ENCODE data around the gene RIMS4. TPM values are rescaled to one million over a fixed set of nuclear protein-coding genes. Genes with fewer than 3 reads are reported as not detected.

RIMS4 gene
- total and polyA plus RNA-seq, 2 of the 8 experiments (the other 6 are each of a cell fraction or from before 2014, with no cell fraction given), result 13.3 to 44.2 TPM

GRCh38 chr20:44720621-44720996, 89.7 kb downstream of the RIMS4 start:
- POLR2A ChIA-PET (ENCODE audit: partially characterized antibody), result interaction anchor here (0.7 to 1.2 kb wide), 2 partner anchors 10 to 81 kb away, joined by 3 to 4 read pairs; no protein-coding TSS in a partner anchor

More at GRCh38 chr20:44720621-44720996, 89.7 kb downstream of the RIMS4 start:
- H4K91ac ChIP-seq (replicated peaks; ENCODE audit: insufficient read length, low read length), result no peak overlapping the region
- no peak overlapping the region for H3K56ac ChIP-seq (replicated peaks; ENCODE audit: insufficient read length, low read depth, low read length)
- H3K23me2 ChIP-seq (ENCODE audit: low read depth, low read length), result no peaks in the 10 kb centered on the region
- H2BK12ac ChIP-seq (ENCODE audit: low read depth, low read length), result no peak overlapping the region
- no peak overlapping the region for H3K4me2 ChIP-seq (ENCODE audit: insufficient read depth in 1 of 2, low read depth in 2 of 2, low read length in 2 of 2)
- H2BK120ac ChIP-seq (replicated peaks; ENCODE audit: low read depth, low read length), result no peak overlapping the region
- H4K8ac ChIP-seq (ENCODE audit: extremely low read depth, insufficient read depth, low read length), result no peak overlapping the region
- H2BK20ac ChIP-seq (ENCODE audit: low read length), result no peak overlapping the region
- no peak overlapping the region for H3K27ac ChIP-seq (ENCODE audit: low read depth, low read length)
- WGBS, 2 experiments (ENCODE audit: extremely low coverage in 1 of 2, insufficient coverage in 1 of 2, insufficient read length in 1 of 2, insufficient replicate concordance in 2 of 2, low coverage in 1 of 2, low lambda C conversion rate in 2 of 2, missing lambda C conversion rate in 1 of 2), result 81% methylated on average over 7 of the region's 7 CpGs; no CpG with 5 or more reads in 1 of the 2 experiments
- H3K79me2 ChIP-seq (ENCODE audit: control insufficient read depth in 1 of 2, insufficient read depth in 2 of 2, low read length in 2 of 2), result no peaks in the 10 kb centered on the region
- H3K23ac ChIP-seq (ENCODE audit: insufficient read length), result no peak overlapping the region
- no peak overlapping the region for H2AK5ac ChIP-seq (ENCODE audit: low read depth, low read length)
- no peaks in the 10 kb centered on the region for H4K20me1 ChIP-seq (replicated peaks in 1 of 2; ENCODE audit: control insufficient read depth in 1 of 2, insufficient read depth in 2 of 2, low read length in 2 of 2)
- H3K27me3 ChIP-seq (replicated peaks in 1 of 4; ENCODE audit: control insufficient read depth in 3 of 4, extremely low read depth in 1 of 4, insufficient read depth in 3 of 4, low read length in 3 of 4), result no peaks in the 10 kb centered on the region
- H3K14ac ChIP-seq (ENCODE audit: insufficient read length), result no peak overlapping the region
- H4K5ac ChIP-seq (ENCODE audit: insufficient read length, low read depth, low read length), result no peak overlapping the region
- no peak overlapping the region for H3K9ac ChIP-seq (replicated peaks in 1 of 4; ENCODE audit: extremely low read depth in 1 of 4, low read depth in 3 of 4, low read length in 3 of 4)
- FAIRE-seq, result no peak
- no peaks in the 10 kb centered on the region for H3K36me3 ChIP-seq (ENCODE audit: control insufficient read depth in 2 of 4, insufficient read depth in 4 of 4, low read length in 3 of 4)
- no peak for DNase-seq (ENCODE audit: low read depth in 1 of 2, low spot score in 2 of 2)
- no peaks in the 10 kb centered on the region for H3K9me3 ChIP-seq (ENCODE audit: insufficient read depth in 2 of 2, low read depth in 1 of 2, low read length in 1 of 2)
- TF ChIP-seq CBX5 (IDR thresholded peaks at IDR 0.05; ENCODE audit: low read depth, low read length) (no peak), SAP30 (IDR thresholded peaks at IDR 0.05; ENCODE audit: insufficient read depth, insufficient replicate concordance, low read length) (no peak), ATF2 (IDR thresholded peaks at IDR 0.05; ENCODE audit: low read length) (no peak), ATF3 (IDR thresholded peaks at IDR 0.05; ENCODE audit: insufficient read depth, low read depth, low read length) (no peak), SRF (IDR thresholded peaks at IDR 0.05; ENCODE audit: low read depth, low read length) (no peak), BRCA1 (IDR thresholded peaks at IDR 0.05; ENCODE audit: low read depth, low read length) (no peak), KDM1A (IDR thresholded peaks at IDR 0.05; ENCODE audit: borderline replicate concordance, low read length) (no peak), ASH2L (IDR thresholded peaks at IDR 0.05; ENCODE audit: low read length) (no peak), TCF12 (IDR thresholded peaks at IDR 0.05; ENCODE audit: low read depth, low read length) (no peak)
- peaks cover 0 to 3% (median 0%) of the 10 kb centered on the region in 4 experiments; a peak in 1 of 7 replicates for H3K4me1 ChIP-seq (replicated peaks in 1 of 4; ENCODE audit: control insufficient read depth in 3 of 4, insufficient read depth in 4 of 4, low read length in 3 of 4)
- no peak overlapping the region for H3K18ac ChIP-seq (ENCODE audit: extremely low read depth, low read length)
- CTCF ChIA-PET (ENCODE audit: partially characterized antibody), result interaction anchor here (2.4 to 20.4 kb wide), 4 partner anchors 9 to 36 kb away, joined by 13 to 180 read pairs (median 65); no protein-coding TSS in a partner anchor
- H3K4me3 ChIP-seq (ENCODE audit: extremely low read depth in 1 of 4, insufficient read depth in 2 of 4, low read depth in 3 of 4, low read length in 4 of 4), result no peak overlapping the region
- no peaks in the 10 kb centered on the region for H3K79me1 ChIP-seq (ENCODE audit: low read depth, low read length)
- no peak overlapping the region for H3K4ac ChIP-seq (replicated peaks; ENCODE audit: insufficient read length, low read depth, low read length)
- H2BK5ac ChIP-seq (ENCODE audit: low read depth, low read length), result no peak overlapping the region
- H2BK15ac ChIP-seq (ENCODE audit: low read length), result no peak overlapping the region
- no peak overlapping the region for H2AFZ ChIP-seq (ENCODE audit: low read length)

Data from H1 (cell line).